ENCODE data around the gene FAM167B.
"Not testable (repeated sequence)": the region's sequence is repeated elsewhere in the genome, so short reads cannot be mapped to it uniquely, and the experiment has no call there.

Gene FAM167B

DNA sequence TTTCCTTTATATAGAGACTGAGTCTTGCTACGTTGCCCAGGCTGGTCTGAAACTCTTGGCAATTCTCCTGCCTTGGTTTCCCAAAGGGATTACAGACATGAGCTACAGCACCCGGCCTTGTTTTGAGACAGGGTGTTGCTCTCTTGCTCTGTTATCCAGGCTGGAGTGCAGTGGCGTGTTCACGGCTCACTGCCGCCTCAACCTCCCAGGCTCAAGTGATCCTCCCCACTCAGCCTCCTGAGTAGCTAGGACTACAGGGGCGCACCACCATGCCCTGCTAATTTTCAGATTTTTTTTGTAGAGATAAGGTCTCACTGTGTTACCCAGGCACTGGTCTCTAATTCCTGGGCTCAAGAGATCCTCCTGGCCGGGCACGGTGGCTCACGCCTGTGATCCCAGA, 18.8 kb downstream of the FAM167B start:
- no peak for DNase-seq

DNA sequence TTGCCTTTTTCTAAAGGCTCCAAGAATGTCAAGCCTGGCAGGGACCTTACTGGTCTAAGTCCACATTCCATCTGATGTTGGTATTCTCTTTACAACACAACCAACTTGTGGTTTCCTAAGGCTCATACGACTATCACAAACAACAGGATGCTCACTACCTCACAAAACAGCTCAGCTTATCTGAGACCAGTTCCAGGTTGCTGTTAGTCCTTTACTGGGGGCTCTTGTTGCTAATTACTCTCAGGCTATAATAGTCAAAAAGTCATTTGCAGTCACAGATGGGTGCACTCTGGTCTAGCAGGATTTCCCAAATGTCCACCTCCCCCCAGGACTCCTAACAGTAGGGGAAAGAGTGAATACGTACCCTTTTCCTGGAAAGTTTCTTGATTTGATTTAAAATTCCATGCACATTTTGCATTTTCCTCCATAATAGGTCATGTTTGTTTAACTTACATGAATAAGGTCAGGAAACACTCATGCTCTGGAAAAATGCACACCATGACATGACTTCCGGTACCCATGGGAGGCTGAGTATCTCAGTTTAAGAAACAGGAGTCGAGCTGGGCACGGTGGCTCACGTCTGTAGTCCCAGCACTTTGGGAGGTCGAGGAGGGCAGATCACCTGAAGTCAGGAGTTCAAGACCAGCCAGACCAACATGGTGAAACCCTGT, 20.0 kb downstream of the FAM167B start:
- no peak for DNase-seq

DNA sequence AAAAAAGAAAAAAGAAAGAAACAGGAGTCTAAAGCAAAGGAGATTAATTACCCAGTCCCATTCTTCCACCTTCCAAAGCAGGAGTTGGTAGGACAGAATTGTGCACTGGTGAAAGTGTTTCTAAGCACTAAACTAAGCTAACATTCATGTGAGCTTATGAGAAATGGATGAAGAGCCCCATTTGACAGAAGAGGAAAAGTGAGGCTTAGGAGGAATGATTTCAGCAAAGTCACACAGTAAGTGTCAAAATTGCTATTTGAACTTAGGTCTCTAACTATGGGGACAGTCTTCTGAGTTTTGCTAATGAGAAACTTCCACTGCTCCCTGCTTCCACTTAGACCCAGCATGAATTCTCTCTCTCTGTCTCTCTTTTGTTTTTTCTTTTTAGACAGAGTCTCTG, 22.7 kb downstream of the FAM167B start:
- DNase-seq = no peak

DNA sequence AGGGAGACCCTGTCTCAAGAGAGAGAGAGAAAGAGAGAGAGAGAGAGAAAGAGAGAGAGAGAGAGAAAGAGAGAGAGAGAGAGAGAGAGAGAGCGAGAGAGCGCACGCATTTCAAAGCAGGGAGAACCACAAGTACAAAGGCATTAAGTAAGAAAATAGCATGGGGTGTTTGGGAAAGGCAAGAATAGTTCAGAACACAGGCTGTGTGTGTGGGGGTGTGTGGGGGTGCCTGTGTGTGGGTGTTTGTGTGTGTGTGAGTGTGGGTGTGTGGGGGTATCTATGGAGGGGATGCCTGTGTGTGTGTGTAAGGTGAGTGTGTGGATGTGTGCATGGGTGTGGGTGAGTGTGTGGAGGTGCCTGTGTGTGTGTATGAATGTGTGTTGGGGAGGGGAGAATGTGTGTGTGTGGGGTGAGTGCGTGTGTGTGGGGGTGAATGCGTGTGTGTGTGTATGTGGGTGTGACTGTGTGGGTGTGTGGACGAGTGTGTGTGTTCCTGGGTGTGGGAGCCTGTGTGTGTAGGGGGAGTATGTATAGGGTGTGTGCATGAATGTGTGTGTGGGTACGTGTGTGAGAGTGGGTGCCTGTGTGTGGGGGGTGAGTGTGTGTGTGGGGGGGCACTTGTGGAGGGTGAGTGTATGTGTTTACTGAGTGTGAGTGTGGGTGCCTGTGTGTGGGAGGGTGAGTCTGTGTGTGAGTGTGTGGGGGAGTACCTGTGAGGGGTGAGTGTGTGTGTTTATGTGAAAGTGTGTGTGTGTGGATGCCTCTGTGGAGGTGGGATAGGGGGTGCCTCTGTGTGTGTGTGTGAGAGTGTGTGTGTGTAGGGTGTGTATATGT, 25.8 kb downstream of the FAM167B start:
- DNase-seq = no peak

DNA sequence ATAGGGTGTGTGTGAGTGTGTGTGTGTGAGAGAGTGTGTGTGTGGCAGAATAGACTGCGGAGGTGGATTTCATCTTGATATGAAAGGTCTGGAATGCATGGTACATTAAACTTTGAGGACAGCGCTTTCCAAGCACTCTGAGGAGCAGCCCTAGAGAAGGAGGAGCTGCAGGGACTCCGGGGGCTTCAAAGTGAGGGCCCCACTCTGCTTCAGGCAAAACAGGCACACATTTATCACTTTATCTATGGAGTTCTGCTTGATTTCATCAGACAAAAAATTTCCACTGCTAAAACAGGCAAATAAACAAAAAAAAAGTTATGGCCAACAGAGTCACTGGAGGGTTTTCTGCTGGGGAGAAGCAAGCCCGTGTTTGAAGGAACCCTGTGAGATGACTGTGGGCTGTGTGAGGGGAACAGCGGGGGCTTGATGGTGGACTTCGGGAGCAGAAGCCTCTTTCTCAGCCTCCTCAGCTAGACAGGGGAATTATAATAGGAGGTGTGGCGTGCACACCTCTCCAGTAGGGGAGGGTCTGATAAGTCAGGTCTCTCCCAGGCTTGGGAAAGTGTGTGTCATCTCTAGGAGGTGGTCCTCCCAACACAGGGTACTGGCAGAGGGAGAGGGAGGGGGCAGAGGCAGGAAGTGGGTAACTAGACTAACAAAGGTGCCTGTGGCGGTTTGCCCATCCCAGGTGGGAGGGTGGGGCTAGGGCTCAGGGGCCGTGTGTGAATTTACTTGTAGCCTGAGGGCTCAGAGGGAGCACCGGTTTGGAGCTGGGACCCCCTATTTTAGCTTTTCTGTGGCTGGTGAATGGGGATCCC, 26.6 kb downstream of the FAM167B start:
- peak; percentile 84 for DNase-seq

DNA sequence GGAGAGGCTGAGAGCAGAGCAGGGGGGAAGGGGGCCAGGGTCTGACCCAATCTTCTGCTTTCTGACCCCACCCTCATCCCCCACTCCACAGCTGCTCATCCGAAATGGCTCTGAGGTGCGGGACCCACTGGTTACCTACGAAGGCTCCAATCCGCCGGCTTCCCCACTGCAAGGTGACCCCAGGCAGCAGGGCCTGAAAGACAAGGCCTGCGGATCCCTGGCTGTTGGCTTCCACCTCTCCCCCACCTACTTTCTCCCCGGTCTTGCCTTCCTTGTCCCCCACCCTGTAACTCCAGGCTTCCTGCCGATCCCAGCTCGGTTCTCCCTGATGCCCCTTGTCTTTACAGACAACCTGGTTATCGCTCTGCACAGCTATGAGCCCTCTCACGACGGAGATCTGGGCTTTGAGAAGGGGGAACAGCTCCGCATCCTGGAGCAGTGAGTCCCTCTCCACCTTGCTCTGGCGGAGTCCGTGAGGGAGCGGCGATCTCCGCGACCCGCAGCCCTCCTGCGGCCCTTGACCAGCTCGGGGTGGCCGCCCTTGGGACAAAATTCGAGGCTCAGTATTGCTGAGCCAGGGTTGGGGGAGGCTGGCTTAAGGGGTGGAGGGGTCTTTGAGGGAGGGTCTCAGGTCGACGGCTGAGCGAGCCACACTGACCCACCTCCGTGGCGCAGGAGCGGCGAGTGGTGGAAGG, 27.8 kb downstream of the FAM167B start:
- DNase-seq = no peak

DNA sequence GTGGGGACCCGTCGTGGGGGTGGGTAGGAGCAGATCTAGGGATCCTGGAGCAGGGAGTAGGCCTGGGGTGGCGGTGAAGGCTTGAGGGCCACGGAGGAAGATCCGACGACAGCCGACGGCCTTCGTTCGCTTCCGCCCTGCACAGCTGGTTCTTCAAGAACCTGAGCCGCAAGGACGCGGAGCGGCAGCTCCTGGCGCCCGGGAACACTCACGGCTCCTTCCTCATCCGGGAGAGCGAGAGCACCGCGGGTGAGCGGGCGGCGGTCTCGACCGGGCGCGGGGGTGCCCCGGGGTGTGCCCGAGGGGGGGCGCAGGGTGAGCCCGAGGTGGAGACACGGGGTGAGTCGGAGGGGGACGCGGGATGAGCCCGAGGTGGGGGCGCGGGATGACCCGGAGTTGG, 28.4 kb downstream of the FAM167B start:
- no peak for DNase-seq

DNA sequence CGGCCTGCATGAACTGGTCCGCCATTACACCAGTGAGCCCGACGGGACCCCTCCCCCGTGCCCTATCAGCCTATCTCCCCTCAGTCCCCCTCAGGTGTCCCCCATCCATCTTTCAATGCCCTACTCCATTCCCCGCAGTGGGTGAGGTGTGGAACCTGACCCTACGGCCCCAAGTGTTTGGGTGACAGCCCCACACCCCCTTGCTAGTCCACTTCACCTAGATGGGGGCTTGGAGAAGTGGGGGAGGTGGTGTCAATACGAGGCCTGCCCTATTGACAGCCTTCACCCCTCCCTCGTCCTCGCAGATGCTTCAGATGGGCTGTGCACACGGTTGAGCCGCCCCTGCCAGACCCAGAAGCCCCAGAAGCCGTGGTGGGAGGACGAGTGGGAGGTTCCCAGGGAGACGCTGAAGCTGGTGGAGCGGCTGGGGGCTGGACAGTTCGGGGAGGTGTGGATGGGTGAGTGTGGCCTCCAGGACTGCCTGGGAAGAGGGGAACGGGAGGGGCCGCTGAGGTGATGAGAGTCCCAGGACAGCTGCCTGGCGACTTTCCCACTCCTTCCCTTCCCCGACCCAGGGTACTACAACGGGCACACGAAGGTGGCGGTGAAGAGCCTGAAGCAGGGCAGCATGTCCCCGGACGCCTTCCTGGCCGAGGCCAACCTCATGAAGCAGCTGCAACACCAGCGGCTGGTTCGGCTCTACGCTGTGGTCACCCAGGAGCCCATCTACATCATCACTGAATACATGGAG, 29.2 kb downstream of the FAM167B start:
- DNase-seq = no peak

DNA sequence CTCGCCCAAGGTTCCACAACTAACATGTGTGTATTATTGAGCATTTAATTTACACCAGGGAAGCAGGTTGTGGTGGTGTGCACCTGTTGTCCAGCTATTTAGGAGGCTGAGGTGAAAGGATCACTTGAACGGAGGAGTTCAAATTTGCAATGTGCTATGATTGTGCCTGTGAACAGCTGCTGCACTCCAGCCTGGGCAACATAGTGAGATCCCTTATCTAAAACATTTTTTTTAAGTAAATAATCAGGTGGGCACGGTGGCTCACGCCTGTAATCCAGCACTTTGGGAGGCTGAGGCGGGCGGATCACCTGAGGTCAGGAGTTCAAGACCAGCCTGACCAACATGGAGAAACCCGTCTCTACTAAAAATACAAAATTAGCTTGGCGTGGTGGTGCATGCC, 37.8 kb downstream of the FAM167B start:
- not testable (repeated sequence) for DNase-seq

DNA sequence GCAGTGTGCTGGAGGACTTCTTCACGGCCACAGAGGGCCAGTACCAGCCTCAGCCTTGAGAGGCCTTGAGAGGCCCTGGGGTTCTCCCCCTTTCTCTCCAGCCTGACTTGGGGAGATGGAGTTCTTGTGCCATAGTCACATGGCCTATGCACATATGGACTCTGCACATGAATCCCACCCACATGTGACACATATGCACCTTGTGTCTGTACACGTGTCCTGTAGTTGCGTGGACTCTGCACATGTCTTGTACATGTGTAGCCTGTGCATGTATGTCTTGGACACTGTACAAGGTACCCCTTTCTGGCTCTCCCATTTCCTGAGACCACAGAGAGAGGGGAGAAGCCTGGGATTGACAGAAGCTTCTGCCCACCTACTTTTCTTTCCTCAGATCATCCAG, 38.6 kb downstream of the FAM167B start:
- DNase-seq = no peak

DNA sequence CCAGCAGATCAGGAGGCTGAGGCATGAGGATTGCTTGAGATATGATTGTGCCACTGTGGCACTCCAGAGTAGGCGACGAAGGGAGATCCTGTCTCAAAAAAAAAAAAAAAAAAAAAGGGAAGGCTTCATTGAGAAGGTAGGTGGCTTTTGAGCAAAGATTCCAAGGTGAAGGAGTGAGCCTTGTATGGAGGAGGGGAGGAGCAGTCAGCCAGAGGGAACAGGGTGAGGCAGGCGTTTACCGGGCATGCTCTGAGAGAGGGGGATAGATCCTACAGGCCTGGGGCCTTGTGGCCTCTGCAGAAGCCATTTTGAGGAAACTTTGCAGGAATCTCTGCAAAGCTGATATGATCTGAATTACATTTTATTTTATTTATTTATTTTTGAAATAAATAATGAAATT, 39.7 kb downstream of the FAM167B start:
- DNase-seq = no peak

DNA sequence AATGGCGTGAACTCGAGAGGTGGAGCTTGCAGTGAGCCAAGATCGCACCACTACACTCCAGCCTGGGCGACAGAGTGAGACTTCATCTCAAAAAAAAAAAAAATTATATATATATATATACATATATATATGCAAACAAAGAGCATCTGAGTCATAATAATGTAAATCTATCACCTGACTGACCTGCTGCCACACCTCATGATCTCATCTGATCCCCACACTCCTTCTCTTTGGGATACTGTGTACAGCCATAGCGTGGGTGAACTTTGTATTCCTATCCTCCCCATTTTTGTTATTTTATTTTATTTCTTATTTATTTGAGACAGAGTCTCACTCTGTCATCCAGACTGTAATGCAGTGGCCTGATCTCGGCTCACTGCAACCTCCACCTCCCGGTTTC, 42.2 kb downstream of the FAM167B start:
- no peak for DNase-seq

DNA sequence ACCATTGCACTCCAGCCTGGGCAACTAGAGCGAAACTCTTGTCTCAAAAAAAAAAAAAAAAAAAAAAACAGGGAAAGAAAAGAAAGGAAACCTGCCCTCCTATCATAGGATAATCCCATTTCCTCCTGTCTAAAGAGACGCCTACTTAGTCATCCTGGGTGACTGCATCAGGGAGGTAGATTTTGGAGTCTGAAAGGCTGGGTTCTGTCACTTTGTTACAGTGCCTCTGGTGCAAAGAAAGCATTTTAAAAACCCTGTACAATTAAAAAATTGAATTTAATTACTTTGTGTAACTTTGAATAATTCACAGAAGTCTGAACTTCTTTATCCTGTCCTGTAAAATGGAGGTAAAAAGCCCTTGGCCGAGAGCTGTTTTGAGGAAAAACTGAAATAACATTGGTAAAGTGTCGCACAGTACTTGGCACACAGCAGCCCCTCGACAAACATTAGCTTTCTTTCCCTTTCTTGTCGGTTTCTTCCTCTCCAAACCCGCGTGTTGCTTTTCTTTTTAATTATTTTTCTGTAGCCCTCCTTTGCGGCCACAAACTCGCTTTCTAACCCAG, 44.2 kb downstream of the FAM167B start:
- no peak for DNase-seq

DNA sequence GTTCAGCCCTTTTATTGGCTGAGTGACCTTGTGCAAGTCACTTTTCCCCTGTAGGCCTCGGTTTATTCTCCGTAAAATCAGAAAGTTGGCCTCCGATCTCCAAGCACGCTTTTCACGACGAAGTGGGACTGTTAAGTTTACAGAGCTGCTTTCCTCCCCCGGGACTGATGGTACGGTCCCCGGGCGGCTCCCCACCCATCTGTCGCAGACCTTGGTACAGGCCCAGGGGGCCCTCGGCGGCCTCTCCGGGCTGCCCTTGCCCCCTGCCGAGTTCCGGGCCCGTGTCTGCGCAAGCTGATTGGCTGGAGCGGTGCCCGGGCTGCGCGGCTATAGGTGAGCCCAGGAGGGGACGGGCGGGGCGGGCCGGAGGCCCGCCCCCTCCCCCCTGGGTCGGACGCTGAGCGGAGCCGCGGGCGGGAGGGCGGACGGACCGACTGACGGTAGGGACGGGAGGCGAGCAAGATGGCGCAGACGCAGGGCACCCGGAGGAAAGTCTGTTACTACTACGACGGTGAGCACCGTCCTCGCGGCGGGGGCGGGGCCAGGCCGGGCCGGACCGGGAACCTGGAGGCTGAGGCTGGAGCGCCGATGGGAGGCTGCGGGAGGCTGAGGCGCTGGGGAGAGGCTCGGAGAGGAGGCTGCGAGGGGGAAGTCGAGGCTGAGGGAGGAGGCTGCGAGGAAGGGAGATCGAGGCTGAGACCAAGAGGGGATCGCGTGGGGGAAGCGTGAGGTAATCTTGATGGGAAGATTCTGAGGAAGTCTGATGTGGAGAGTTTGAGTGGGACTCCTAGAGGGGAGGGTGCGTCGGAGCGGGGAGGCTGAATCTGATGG, 44.9 kb downstream of the FAM167B start, which contains the start of gene HDAC1:
HDAC1 (plus strand) TSS at position 376 of the 831 bp plus-strand sequence; CDS start at position 463, 87 bp downstream.
- DNase-seq = peak; percentile 98

DNA sequence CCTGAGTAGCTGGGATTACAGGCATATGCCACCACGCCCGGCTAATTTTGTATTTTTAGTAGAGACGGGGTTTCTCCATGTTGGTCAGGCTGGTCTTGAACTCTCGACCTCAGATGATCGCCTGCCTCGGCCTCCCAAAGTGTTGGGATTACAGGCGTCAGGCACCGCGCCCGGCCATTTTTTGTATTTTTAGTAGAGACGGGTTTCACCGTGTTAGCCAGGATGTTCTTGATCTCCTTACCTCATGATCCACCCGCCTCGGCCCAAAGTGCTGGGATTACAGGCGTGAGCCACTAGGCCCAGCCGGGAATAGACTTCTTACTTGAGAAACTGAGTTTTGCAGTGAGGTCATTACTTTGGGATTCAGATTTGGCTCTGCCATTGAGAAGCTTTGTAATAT, 51.2 kb downstream of the FAM167B start:
- not testable (repeated sequence) for DNase-seq

Measured in activated CD4-positive, alpha-beta T cell treated with anti-CD3 and anti-CD28 coated beads for 48 hours (primary cell).